IPS-18c (cell line): Measurements from ENCODE around the gene DEFB132.
"Not testable (repeated sequence)": the region's sequence is repeated elsewhere in the genome, so short reads cannot be mapped to it uniquely, and the experiment has no call there.

ENCODE experiments used
- H3K4me3 ChIP-seq: 2 replicates; pipeline ENCODE4 v1.7.0; 2013; ENCODE audit warnings: low read depth, mild to moderate bottlenecking, low read length, moderate library complexity; ENCODE audit not compliant: insufficient read depth
- H3K9me3 ChIP-seq: one replicate; pipeline ENCODE4 v1.6.1; 2013; ENCODE audit warnings: mild to moderate bottlenecking, low read length, moderate library complexity; ENCODE audit not compliant: control insufficient read depth, insufficient read depth

The DEFB132 gene

GRCh38 chr20:253447-253846 is 4.1 kb upstream of the DEFB132 start:
- not testable (repeated sequence) for H3K9me3 ChIP-seq, H3K4me3 ChIP-seq

GRCh38 chr20:258269-258858 is 840 bp downstream of the DEFB132 start:
- no peak overlapping the region for H3K4me3 ChIP-seq

GRCh38 chr20:258963-259362 is 1.4 kb downstream of the DEFB132 start:
- no peak overlapping the region for H3K4me3 ChIP-seq

More at GRCh38 chr20:258269-258858, 840 bp downstream of the DEFB132 start:
- peaks cover 2% of the 10 kb centered on the region for H3K9me3 ChIP-seq

GRCh38 chr20:259981-260380 is 2.5 kb downstream of the DEFB132 start:
- no peak overlapping the region for H3K4me3 ChIP-seq
- H3K9me3 ChIP-seq = peaks cover 2% of the 10 kb centered on the region

More at GRCh38 chr20:258963-259362, 1.4 kb downstream of the DEFB132 start:
- H3K9me3 ChIP-seq = peaks cover 2% of the 10 kb centered on the region

- peaks cover 2% of the 10 kb centered on the region for H3K9me3 ChIP-seq
- H3K4me3 ChIP-seq = no peak overlapping the region
Observed at GRCh38 chr20:263701-264100, 6.2 kb downstream of the DEFB132 start.

- Histone ChIP-seq H3K4me3 (peak overlapping the region; percentile 20), H3K9me3 (no peaks in the 10 kb centered on the region)
Observed at GRCh38 chr20:266596-267562, 9.4 kb downstream of the DEFB132 start.

- no peak overlapping the region for H3K4me3 ChIP-seq
- no peaks in the 10 kb centered on the region for H3K9me3 ChIP-seq
Observed at GRCh38 chr20:270517-270916, 13.0 kb downstream of the DEFB132 start.

- Histone ChIP-seq H3K4me3 (no peak overlapping the region), H3K9me3 (no peaks in the 10 kb centered on the region)
Observed at GRCh38 chr20:271069-271468, 13.5 kb downstream of the DEFB132 start.

GRCh38 chr20:271528-271927 is 14.0 kb downstream of the DEFB132 start:
- H3K4me3 ChIP-seq = no peak overlapping the region
- H3K9me3 ChIP-seq = no peaks in the 10 kb centered on the region

GRCh38 chr20:272718-273117 is 15.2 kb downstream of the DEFB132 start:
- Histone ChIP-seq H3K4me3 (no peak overlapping the region), H3K9me3 (no peaks in the 10 kb centered on the region)

- H3K4me3 ChIP-seq = no peak overlapping the region
- H3K9me3 ChIP-seq = no peaks in the 10 kb centered on the region
Observed at GRCh38 chr20:273884-274283, 16.4 kb downstream of the DEFB132 start.

GRCh38 chr20:275791-276190 is 18.3 kb downstream of the DEFB132 start:
- Histone ChIP-seq H3K9me3 (no peaks in the 10 kb centered on the region), H3K4me3 (no peak overlapping the region)

GRCh38 chr20:276620-277495 is 19.3 kb downstream of the DEFB132 start:
- no peak overlapping the region for H3K4me3 ChIP-seq
- H3K9me3 ChIP-seq = no peaks in the 10 kb centered on the region

- Histone ChIP-seq H3K4me3 (no peak overlapping the region), H3K9me3 (no peaks in the 10 kb centered on the region)
Observed at GRCh38 chr20:277496-277781, 19.9 kb downstream of the DEFB132 start.

GRCh38 chr20:278181-278580 is 20.7 kb downstream of the DEFB132 start:
- H3K4me3 ChIP-seq = peak overlapping the region; percentile 11; the same call in 1 of the 2 replicates

GRCh38 chr20:278607-279571 is 21.4 kb downstream of the DEFB132 start:
- no peaks in the 10 kb centered on the region for H3K9me3 ChIP-seq
- H3K4me3 ChIP-seq = peak overlapping the region; percentile 28; the same call in 1 of the 2 replicates

More at GRCh38 chr20:278181-278580, 20.7 kb downstream of the DEFB132 start:
- no peaks in the 10 kb centered on the region for H3K9me3 ChIP-seq
